Mesothelial cell of epicardium (in vitro differentiated cells): Measurements from ENCODE around the gene MARK2. TPM values are rescaled to one million over a fixed set of nuclear protein-coding genes. Genes with fewer than 3 reads are reported as not detected.
A peak's percentile ranks its signal among the peaks of the same experiment; 100 is the strongest.

Source experiments
- DNase-seq, 2 experiments: peaks; one replicate each; pipeline ENCODE4 v3.0.0; 2021; ENCODE audit warnings: low spot score in 2 of 2; ENCODE audit not compliant: unreplicated experiment in 2 of 2
- H3K27ac Mint-ChIP-seq: 2 replicates; pipeline ENCODE4 v1.8.0; 2021; ENCODE audit warnings: mixed read lengths
- H3K27me3 Mint-ChIP-seq: 2 replicates; pipeline ENCODE4 v1.8.0; 2021; ENCODE audit warnings: low read depth, mixed read lengths
- H3K36me3 Mint-ChIP-seq: 2 replicates; pipeline ENCODE4 v1.8.0; 2021; ENCODE audit warnings: mixed read lengths
- H3K4me1 Mint-ChIP-seq: 2 replicates; pipeline ENCODE4 v1.8.0; 2021; ENCODE audit warnings: mixed read lengths
- H3K4me3 Mint-ChIP-seq: 2 replicates; pipeline ENCODE4 v1.8.0; 2021; ENCODE audit warnings: mild to moderate bottlenecking, moderate library complexity, mixed read lengths
- H3K9me3 Mint-ChIP-seq: 2 replicates; pipeline ENCODE4 v1.8.0; 2021; ENCODE audit warnings: mixed read lengths
- CTCF ChIP-seq: fragments of 200-600 bp; sonication (generic); IDR thresholded peaks from one replicate; pipeline ENCODE4 v1.5.0; 2021; ENCODE audit warnings: antibody characterized with exemption; ENCODE audit not compliant: unreplicated experiment
- total RNA-seq: library from RNA; stranded (reverse); gene quantifications from 3 replicates; pipeline ENCODE4 v1.2.1, GENCODE V29; 2021

The MARK2 gene
- total RNA-seq, 1 donor from 2014 or later = 48.8 TPM

DNA sequence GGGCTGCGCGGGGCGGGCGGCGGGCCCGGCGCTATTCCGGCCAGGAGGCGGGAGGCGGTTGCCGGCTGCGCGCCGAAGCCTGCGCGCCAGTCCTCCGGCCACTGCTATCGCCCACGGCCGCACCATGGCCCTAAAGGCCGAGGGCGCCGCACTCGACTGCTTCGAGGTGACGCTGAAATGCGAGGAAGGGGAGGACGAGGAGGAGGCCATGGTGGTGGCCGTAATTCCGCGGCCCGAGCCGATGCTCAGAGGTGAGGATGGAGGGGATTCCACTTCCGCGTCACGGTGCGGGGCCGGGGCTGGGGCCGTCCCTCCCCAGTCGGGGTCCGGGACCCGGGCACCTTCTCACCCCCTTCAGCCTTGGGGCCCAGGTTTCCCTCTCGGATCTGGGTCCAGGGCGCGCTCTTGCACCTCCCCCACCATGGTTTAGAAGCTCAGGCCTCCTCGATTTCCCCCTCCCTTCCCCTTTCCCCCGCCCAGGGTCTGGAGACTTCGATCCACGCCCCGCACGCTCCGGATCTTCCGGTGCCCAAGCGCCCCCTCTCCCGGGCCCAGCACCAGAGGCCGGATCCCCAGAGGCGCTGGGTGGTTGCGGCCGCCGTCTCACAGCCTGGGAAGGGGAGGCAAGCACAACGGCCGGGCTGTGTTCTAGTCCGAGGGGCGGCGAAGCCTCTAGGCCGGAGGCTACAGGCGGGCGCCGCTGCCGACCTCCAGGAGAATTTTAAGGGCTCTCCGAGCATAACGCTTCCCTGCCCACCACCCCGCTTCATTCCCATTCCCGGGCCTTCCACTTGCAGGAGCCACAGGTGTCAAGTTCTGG lies 25.1 kb upstream of the MARK2 start:
- Mint-ChIP-seq H3K9me3 (no peaks in the 10 kb centered on the region), H3K4me1 (peaks cover 19% of the 10 kb centered on the region), H3K36me3 (peaks cover 9% of the 10 kb centered on the region), H3K4me3 (peak overlapping the region; percentile 81), H3K27me3 (no peaks in the 10 kb centered on the region), H3K27ac (peak overlapping the region; percentile 64)
- no peak for TF ChIP-seq CTCF
- peak; percentile 35 to 65 for DNase-seq

DNA sequence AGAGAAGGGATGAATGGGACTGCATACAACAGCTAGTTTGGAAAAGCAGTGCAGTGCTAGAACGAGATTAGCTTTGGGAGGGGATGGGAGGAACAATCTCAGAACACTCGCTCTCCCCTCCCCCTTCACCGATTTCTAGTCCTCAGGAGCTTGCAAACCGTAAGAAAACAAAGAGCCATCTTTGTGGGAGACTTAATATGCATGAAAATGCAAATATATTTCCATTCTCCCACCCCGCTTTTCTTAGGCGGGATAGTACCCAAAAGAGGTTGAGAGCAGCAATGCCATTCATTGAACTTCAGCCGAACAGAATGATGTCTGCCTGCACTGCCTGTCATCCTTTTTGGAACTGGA lies 24.6 kb upstream of the MARK2 start:
- no peak for DNase-seq
- Mint-ChIP-seq H3K4me1 (peaks cover 19% of the 10 kb centered on the region), H3K27ac (peak overlapping the region; percentile 64), H3K9me3 (no peaks in the 10 kb centered on the region), H3K36me3 (peaks cover 9% of the 10 kb centered on the region), H3K27me3 (no peaks in the 10 kb centered on the region), H3K4me3 (peak overlapping the region; percentile 81)
- TF ChIP-seq CTCF = no peak

GRCh38 chr11:63816166-63816565 lies 22.7 kb upstream of the MARK2 start:
- Mint-ChIP-seq H3K9me3 (no peaks in the 10 kb centered on the region), H3K27me3 (no peaks in the 10 kb centered on the region), H3K36me3 (peaks cover 19% of the 10 kb centered on the region), H3K4me3 (no peak overlapping the region), H3K4me1 (peaks cover 19% of the 10 kb centered on the region), H3K27ac (no peak overlapping the region)
- TF ChIP-seq CTCF = no peak
- DNase-seq = no peak

DNA sequence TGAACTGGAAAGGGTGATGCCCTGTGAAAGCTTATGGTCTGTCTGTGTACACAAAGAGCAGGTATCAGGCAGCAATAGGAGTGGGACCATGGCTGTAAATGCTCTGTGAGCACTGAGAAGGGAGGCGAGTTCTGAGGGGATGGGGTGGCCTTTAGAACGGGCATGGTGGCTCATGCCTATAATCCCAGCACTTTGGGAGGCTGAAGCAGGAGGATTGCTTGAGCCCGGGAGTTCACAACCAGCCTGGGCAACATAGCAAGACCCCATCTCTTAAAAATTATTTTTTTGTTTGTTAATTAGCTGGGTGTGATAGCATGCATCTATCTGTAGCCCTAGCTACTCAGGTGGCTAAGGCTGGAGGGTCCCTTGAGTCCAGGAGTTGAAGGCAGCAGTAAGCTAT lies 22.2 kb upstream of the MARK2 start:
- Mint-ChIP-seq H3K36me3 (peaks cover 22% of the 10 kb centered on the region), H3K9me3 (no peaks in the 10 kb centered on the region)

DNA sequence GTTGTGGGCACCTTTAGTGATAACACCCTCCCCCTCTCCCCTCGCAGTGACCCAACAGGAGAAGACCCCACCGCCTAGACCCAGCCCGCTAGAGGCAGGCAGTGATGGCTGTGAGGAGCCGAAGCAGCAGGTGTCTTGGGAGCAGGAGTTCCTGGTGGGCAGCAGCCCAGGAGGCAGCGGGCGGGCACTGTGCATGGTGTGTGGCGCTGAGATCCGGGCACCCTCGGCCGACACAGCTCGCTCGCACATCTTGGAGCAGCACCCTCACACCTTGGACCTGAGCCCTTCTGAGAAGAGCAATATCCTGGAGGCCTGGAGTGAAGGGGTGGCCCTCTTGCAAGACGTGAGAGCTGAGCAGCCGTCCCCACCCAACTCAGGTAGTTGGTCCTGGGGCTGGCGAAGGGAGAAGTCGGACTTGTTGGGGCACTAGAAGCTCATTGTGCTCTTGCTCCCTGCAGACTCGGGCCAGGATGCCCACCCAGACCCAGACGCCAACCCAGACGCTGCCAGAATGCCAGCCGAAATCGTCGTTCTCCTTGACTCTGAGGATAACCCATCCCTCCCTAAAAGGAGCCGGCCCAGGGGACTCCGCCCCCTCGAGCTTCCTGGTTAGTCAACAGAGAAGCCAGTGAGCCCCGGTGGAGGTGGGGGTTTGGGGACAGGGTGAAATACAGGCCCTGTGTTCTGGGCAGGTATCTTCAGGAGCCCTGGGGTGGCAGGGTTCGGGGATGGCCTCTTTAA lies 21.0 kb upstream of the MARK2 start:
- H3K27me3 Mint-ChIP-seq = no peaks in the 10 kb centered on the region
- peaks cover 29% of the 10 kb centered on the region for H3K36me3 Mint-ChIP-seq
- no peak overlapping the region for H3K4me3 Mint-ChIP-seq
- H3K27ac Mint-ChIP-seq = no peak overlapping the region
- H3K4me1 Mint-ChIP-seq = peaks cover 14% of the 10 kb centered on the region
- H3K9me3 Mint-ChIP-seq = no peaks in the 10 kb centered on the region
- DNase-seq = no peak
- no peak for TF ChIP-seq CTCF

More for the DNA sequence above, 22.2 kb upstream of the MARK2 start:
- peaks cover 19% of the 10 kb centered on the region for H3K4me1 Mint-ChIP-seq
- no peaks in the 10 kb centered on the region for H3K27me3 Mint-ChIP-seq
- no peak overlapping the region for H3K27ac Mint-ChIP-seq
- DNase-seq = no peak
- H3K4me3 Mint-ChIP-seq = no peak overlapping the region
- no peak for TF ChIP-seq CTCF
